GM21825 (cell line): ENCODE data around the gene SHLD2.
"Not testable (repeated sequence)": the region's sequence is repeated elsewhere in the genome, so short reads cannot be mapped to it uniquely, and the experiment has no call there.

Source experiments
- ATAC-seq: cut with Tn5 transposase; IDR thresholded peaks from one replicate; pipeline ENCODE4 v1.9.1; 2021; ENCODE audit warnings: mild to moderate bottlenecking, moderate library complexity; ENCODE audit not compliant: unreplicated experiment

Gene SHLD2, protein sequence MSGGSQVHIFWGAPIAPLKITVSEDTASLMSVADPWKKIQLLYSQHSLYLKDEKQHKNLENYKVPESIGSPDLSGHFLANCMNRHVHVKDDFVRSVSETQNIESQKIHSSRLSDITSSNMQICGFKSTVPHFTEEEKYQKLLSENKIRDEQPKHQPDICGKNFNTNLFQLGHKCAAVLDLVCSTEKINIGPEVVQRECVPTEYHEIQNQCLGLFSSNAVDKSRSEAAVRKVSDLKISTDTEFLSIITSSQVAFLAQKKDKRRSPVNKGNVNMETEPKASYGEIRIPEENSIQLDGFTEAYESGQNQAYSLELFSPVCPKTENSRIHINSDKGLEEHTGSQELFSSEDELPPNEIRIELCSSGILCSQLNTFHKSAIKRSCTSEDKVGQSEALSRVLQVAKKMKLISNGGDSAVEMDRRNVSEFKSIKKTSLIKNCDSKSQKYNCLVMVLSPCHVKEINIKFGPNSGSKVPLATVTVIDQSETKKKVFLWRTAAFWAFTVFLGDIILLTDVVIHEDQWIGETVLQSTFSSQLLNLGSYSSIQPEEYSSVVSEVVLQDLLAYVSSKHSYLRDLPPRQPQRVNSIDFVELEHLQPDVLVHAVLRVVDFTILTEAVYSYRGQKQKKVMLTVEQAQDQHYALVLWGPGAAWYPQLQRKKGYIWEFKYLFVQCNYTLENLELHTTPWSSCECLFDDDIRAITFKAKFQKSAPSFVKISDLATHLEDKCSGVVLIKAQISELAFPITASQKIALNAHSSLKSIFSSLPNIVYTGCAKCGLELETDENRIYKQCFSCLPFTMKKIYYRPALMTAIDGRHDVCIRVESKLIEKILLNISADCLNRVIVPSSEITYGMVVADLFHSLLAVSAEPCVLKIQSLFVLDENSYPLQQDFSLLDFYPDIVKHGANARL

DNA sequence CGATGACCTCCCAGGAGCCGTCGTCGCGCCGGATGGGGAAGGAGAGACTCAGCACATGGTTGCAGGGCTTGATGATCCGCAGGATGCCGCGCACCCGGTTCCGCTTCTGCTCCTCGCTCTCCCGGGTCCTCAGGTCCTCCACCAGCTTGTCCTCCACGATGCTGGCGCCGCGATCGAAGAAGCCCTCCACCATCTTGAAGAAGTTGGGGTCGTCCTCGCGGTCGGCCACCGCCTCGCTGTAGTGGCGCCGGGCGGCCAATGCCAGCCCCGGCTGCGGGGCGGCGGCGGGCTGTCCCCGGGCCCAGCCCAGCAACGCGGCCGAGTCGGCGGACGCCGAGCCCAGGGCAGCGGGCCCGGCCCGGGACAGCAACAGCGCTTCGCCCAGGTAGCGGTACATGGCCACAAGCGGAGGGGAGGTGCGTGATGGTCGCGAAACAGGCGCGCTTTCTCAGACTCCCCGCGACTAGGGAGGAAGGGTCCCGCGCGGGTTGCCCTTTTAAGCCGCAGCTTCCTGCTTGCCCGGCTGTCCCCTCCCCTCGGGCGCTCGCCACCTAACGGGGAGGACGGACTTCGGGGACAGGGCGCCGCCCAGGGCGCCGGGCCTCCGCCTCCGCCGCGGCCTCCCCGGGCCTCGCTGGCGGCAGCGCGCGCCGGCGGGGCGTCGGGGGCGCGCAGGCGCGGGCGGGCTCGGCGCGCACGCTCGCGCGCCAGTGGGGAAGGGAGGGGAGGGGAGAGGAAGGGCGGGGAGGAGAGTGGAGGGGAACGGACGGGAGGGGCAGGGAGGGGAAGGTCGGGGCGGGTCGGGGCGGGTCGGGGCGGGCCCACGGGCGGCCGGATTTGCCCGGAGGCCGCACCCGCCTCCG lies at the start of gene SHLD2, which contains the start of gene GLUD1:
SHLD2 (plus strand) TSS at position 834 of the 863 bp plus-strand sequence. CDS start 56,149 bp downstream, outside the sequence.
GLUD1 (minus strand) TSS at position 471 of the 863 bp plus-strand sequence; CDS start at position 397, 74 bp downstream.
- ATAC-seq = peak; percentile 64

DNA sequence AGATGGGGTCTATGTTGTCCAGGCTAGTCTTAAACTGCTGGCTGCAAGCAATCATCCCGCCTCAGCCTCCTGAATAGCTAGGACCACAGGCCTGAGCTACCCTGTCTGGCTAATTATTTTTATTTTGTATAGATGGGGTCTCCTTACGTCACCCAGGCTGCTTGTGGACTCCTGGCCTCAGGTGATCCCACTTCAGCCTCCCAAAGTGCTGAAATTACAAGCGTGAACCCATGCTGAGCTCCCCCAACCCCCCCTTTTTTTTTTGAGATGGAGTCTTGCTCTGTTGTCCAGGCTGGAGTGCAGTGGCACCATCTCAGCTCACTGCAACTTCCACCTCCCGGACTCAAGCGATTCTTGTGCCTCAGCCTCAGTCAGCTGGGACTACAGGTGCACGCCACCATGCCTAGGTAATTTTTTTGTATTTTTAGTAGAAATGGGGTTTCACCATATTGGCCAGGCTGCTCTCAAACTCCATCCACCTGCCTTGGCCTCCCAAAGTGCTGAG lies 49.5 kb upstream of the SHLD2 start:
- no peak for ATAC-seq

DNA sequence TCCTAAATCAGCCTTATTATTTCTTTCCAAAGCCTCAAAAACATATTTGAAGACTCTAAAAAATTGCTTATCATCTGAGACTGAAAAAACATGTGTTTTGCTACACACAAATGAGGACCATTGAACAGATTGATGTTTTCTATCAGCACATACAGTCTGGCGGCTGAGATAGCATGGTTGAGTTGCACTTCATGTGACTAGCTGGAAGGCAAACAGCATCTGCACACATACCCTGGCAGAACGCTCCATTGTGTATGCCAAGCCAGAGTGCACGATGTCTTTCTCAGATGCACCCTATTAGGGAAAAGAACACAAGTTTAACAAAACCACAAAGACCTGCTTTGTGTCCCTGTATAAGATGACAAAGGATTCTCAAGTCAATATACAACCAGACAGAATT lies 41.9 kb upstream of the SHLD2 start:
- no peak for ATAC-seq

DNA sequence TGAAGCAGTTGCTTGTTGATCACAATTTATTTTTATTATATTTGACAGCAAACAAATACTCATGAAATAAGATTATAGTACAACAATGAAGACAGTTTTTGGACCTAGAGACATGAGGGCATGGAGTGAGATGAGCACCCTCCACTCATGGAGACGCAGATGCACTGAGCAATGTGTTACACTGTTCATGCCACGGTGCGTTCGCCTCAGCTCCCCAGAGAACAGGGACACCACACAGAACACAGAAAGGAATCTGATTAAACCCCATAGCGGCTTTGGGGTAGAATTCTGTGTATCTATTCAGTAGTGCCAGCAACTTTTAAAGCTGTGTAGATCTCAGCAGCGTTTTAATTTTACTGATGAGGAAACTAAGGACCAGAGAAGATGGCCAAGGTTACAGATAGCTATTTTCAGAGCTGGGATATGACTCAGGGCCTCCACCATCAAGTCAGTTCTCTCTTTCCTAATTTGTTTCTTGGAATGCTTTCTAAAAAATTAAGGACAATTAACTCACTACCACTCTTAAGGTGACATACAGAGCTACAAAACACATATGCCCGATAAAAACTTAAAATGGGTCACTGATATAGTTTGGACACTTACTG lies 41.3 kb upstream of the SHLD2 start:
- ATAC-seq = no peak

DNA sequence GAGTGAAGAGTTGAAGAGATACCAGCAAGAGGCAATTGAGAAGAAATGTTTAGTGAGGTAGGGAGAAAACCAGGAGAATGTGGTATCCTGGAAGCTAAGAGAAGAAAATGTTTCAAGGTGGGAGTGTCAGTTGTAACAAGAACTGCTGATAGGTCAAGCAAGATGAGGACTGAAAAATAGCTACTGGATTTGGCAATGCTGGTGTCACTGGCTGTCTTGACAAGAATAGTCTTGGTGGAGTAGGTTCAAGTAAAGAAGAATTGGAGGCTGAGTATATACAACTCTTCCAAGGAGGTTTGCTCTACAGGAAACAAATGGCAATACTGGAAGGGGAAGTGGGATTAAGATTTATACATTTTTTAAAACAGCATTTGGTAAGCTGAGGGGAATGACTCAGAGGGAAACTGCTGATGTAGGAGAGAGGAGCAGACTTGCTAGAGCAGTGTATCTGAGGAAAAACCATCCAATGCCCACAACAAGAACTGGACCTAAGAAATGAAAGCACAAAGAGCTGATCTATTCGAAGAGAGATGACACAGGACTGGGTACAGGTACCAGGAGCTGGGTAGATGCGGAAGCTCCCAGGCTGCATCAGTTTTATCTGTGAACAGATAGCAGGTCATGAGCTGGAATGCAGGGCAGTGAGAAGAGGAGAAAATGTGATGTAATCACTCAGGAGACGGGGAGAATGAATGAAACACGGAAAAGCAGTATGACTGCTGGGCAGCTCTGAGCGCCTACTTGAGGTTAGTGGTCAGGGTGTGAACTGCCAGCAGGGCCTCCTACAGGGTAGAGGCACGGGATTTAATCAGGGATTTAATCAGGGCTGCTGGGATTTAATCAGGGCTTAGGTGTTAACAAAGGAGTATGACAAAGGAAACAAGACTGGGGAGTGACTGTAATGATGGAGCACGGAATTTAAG lies 40.4 kb upstream of the SHLD2 start:
- ATAC-seq = no peak

DNA sequence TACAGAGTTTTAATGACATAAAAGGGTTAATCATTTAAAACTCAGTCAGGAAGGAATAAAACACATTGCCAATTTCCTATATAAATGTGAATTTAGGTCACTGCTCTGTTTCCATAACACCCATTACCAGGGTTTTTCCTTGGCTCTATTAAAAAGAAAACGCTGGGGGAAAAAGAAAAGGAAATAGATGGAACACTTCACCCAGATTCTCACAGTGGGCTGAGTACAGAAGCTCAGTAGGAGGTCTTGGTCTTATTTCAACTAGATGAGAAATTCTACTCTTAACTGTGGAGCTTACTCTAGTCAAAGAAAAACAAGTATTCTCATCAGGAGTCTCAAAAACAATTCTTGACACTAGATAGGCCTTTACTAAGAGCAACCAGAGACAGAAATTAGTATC lies 36.8 kb upstream of the SHLD2 start:
- ATAC-seq = no peak

DNA sequence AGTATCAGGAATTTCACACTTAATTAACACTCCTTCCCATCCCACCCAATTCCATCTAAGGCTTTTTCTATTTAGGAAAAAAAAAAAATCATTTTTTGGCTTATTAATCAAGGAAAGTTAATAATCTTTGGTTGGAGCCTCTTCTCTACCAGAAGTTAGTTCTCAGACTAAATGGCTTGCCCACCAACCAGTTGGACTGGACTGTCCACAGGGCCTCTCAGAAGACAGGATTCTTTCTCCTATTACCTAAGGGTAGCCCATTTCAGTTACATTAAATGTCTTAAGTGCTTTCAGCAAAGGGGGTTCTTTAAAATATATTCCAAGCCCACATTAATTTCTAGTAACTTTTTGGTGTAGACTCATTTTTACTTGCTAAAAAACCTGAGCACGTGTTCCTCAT lies 35.6 kb upstream of the SHLD2 start:
- ATAC-seq = no peak

DNA sequence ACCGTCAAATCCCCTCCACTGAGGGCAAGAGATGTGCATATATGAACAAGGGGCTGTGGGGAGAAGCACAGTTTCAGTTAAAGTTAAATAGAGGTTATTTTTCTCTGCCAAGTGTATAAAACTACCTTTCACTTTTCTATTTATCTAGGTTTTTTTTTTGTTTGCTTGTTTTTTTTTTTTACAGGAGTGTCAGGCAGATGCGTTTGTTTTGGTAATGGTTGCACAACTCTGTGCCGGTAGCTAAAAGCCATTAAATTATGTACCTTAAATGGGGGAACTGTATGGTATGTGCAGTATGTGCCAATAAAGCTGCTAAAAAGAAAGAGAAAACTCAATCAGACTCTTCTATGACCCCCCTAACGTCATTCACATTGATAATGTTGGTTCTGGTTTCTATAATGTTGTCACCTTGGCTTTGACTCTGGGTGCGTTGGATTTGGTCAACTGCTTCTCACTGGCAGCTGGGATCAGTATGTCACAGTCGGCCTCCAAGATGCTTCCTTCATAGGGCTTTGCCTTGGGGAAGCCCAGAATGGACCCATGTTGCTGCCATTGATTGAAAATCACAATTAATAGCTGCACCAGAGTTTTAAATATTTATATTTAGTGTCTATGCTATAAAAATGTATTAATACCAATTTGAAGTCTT lies 34.6 kb upstream of the SHLD2 start:
- ATAC-seq = no peak

DNA sequence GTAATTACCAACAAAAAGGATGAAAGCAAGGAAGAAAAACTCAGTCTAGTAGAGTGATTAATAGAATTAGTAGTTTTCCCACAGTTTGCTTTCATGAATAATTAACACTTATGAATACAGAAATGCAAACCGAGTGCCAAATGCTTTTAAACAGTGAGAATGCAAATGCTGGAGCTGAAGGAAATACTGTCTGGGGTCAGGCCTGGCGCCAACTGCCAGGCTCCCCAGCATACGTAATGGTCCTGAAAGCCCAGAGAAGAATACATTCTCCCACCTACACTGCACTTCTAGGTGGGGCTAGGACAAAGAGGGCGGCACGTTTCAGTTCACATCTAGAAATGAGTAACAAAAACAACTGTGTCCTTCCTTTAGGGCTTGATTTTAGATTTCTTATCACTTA lies 30.4 kb upstream of the SHLD2 start:
- no peak for ATAC-seq

DNA sequence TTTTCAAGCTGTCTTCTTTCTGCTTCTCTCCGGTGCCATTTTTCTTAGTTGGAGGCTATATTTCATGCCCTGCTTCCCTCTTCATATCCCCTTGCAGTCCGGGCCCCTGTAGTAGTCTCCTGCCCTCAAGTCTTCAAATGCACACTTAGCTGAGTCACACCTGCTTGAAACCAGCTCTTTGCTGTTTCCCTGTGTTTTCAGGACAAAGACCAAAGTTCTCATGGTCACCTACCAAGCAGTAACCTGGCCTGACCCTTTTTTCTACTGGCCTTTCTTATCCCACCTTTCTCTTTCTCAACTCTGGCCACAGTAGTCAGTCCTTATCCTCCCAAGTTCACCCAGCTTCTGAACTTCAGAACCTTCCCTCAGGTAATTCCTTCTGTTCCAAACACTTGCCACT lies 28.8 kb upstream of the SHLD2 start:
- ATAC-seq = no peak

DNA sequence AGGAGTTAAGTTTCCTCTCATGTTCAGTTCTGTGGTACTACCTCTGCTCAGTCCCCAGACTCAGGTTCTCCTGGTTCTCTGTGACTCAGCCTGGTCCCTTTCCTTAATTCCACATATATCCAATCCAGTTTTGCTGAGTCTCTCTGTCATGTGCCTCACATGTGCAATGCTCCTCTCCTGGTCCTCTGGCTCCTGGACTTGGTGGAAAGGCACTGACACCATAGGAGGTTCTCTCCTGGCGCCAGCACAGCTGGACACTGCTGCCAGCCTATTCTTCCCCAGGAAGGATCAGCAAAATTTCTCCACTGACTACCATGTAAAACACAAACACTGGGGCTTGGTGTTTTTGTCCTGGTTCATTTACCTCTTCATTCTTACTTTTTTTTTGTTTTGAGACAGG lies 28.1 kb upstream of the SHLD2 start:
- no peak for ATAC-seq

DNA sequence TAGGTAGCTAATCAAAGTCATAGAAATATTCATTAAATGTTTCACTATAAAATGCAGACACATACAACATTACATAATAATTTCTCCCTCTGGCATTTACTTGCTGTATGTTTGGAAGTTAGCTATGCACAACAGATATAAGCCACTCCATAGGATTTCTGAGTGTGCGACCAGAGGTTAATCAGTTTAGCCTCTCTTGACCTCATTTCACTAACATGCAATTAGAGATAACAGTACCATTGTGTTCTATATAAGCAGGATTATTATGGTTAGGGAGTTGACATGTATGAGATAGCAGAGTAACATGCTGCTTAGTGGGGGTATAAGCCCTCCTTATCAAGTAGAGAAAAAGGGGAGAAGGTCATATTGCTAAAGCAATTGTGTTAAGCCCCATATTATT lies 26.7 kb upstream of the SHLD2 start:
- ATAC-seq = no peak

DNA sequence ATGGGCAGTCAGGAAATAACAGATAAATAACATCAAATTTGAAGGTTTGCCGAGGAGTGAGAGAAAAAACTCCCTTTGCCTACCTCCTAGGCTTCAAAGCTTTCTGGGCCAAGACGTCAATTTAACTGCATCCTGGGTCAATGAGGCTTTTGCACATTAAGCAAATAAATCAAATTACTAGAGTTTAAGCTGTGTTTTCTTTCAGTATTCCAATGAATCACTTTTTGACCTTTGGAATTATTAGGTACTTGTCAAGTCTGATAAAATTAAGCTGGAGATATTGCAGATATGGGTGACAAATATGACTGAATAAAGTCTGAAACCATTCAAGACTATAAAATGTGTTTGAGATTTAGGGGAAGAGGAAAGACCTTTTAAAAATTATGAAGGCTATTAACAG lies 22.6 kb upstream of the SHLD2 start:
- ATAC-seq = no peak

DNA sequence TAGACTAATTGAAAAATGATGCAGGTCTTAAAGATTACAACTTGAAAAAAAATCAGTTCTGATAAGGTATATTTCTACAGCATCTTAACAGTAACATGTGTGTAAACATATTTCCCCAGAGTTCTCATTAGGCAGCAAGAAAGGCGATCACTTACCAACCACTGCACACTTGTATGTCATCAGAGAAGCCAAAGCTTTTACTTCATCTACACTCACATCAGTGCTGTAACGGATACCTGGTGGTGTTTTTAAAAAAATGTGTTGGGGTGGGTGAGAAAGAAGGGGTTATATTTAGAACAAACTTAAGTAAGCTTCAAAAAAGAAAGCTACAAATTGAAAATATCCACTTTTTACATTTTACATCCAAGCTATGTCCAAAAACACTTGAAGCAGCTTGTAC lies 18.6 kb upstream of the SHLD2 start:
- not testable (repeated sequence) for ATAC-seq

DNA sequence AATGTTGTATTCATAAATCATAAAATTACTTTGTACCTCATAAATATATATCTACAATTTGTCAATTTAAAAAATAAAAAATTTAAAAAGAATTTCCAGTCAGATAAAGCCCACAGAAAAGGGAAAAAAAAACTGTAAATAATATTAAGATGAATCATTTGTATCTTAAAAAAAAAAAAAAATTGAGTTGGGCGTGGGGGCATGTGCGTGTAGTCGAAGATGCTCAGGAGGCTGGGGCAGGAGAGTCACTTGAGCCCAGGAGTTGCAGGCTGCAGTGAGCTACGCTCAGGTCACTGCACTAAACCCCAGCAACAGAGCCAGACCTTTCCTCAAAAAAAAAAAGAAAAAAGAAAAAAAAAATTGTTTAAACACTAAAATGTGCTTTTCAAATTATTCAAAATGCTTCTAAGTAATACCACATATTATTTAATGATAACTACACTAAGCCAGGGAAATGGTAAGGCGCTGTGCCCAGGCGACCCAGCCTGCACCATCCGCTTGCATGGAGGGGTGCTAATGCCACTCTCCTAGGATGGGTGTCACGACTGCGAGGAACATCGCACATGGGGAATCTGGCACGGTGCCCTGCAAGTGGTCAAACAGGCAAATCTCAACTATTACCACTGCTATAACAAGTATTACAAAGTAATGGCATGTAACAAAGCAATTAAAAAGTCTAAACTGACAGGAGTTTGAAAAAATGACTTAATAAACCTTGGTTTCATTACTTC lies 15.7 kb upstream of the SHLD2 start:
- no peak for ATAC-seq

DNA sequence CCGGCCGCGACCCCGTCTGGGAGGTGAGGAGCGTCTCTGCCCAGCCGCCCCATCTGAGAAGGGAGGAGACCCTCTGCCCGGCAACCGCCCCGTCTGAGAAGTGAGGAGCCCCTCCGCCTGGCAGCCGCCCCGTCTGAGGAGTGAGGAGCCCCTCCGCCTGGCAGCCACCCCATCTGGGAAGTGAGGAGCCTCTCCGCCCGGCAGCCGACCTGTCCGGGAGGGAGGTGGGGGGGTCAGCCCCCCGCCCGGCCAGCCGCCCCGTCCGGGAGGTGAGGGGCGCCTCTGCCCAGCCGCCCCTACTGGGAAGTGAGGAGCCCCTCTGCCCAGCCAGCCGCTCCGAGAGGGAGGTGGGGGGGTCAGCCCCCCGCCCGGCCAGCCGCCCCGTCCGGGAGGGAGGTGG lies 14.4 kb upstream of the SHLD2 start:
- not testable (repeated sequence) for ATAC-seq

DNA sequence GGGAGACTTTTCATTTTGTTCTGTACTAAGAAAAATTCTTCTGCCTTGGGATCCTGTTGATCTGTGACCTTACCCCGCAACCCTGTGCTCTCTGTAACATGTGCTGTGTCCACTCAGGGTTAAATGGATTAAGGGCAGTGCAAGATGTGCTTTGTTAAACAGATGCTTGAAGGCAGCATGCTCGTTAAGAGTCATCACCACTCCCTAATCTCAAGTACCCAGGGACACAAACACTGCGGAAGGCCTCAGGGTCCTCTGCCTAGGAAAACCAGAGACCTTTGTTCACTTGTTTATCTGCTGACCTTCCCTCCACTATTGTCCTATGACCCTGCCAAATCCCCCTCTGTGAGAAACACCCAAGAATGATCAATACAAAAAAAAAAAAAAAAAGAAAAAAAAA lies 13.4 kb upstream of the SHLD2 start:
- ATAC-seq = not testable (repeated sequence)

DNA sequence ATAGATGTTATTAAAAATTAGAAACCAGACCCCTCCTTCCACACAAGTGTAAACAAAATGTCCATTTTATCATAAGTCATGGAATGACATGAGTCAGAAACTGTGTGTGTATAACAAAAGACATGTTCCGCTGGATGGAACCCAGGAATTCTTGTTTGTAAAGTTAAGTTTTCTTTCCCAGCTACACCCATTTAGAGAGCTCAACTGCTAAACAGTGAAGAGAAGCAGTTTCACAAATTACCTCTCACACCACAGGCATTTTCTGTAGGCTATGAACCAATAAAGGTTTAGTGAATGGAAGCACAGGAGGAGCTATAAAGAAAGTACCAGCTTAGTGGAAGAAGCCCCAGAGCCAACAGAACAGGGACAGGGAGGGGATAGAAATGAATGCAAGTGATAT lies 12.8 kb upstream of the SHLD2 start:
- not testable (repeated sequence) for ATAC-seq
